ENCODE data around the gene ENTREP3.
A peak's percentile ranks its signal among the peaks of the same experiment; 100 is the strongest.
"Not testable (repeated sequence)": the region's sequence is repeated elsewhere in the genome, so short reads cannot be mapped to it uniquely, and the experiment has no call there.

Gene ENTREP3

GRCh38 chr1:155214702-155215101 is 40.6 kb downstream of the ENTREP3 start:
- H3K27ac ChIP-seq (ENCODE audit: low read length); H3K4me1 ChIP-seq (ENCODE audit: control insufficient read depth in 1 of 2, insufficient read depth in 2 of 2, low read length in 2 of 2); H3K4me3 ChIP-seq (ENCODE audit: low read depth in 1 of 2, low read length in 2 of 2); H3K9me3 ChIP-seq (ENCODE audit: control insufficient read depth in 1 of 2, low read length in 2 of 2); H3K27me3 ChIP-seq (ENCODE audit: low read depth, low read length): not testable (repeated sequence)
- peaks cover 0 to 11% of the 10 kb centered on the region in 2 donors for H3K36me3 ChIP-seq (ENCODE audit: control insufficient read depth in 1 of 2, insufficient read depth in 2 of 2, low read length in 2 of 2)

- peaks cover 0 to 23% of the 10 kb centered on the region in 2 donors for H3K36me3 ChIP-seq (ENCODE audit: control insufficient read depth in 1 of 2, insufficient read depth in 2 of 2, low read length in 2 of 2)
- H3K9me3 ChIP-seq (ENCODE audit: control insufficient read depth in 1 of 2, low read length in 2 of 2); H3K27ac ChIP-seq (ENCODE audit: low read length); H3K4me3 ChIP-seq (ENCODE audit: low read depth in 1 of 2, low read length in 2 of 2); H3K27me3 ChIP-seq (ENCODE audit: low read depth, low read length): not testable (repeated sequence)
- H3K4me1 ChIP-seq (ENCODE audit: control insufficient read depth in 1 of 2, insufficient read depth in 2 of 2, low read length in 2 of 2) = peaks cover 8 to 23% of the 10 kb centered on the region in 2 donors
These were observed 43.2 kb downstream of the ENTREP3 start for GRCh38 chr1:155212051-155212440.

- peaks cover 9 to 29% of the 10 kb centered on the region in 2 donors for H3K4me1 ChIP-seq (ENCODE audit: control insufficient read depth in 1 of 2, insufficient read depth in 2 of 2, low read length in 2 of 2)
- peaks cover 0 to 23% of the 10 kb centered on the region in 2 donors for H3K36me3 ChIP-seq (ENCODE audit: control insufficient read depth in 1 of 2, insufficient read depth in 2 of 2, low read length in 2 of 2)
- H3K4me3 ChIP-seq (ENCODE audit: low read depth in 1 of 2, low read length in 2 of 2); H3K9me3 ChIP-seq (ENCODE audit: control insufficient read depth in 1 of 2, low read length in 2 of 2); H3K27ac ChIP-seq (ENCODE audit: low read length); H3K27me3 ChIP-seq (ENCODE audit: low read depth, low read length): not testable (repeated sequence)
These were observed 43.8 kb downstream of the ENTREP3 start for GRCh38 chr1:155211381-155212050.

- peaks cover 0 to 19% of the 10 kb centered on the region in 2 donors for H3K36me3 ChIP-seq (ENCODE audit: control insufficient read depth in 1 of 2, insufficient read depth in 2 of 2, low read length in 2 of 2)
- H3K9me3 ChIP-seq (ENCODE audit: control insufficient read depth in 1 of 2, low read length in 2 of 2) = no peaks in the 10 kb centered on the region
- H3K4me1 ChIP-seq (ENCODE audit: control insufficient read depth in 1 of 2, insufficient read depth in 2 of 2, low read length in 2 of 2) = peaks cover 14 to 37% of the 10 kb centered on the region in 2 donors
- peak overlapping the region; percentile 43 for H3K27ac ChIP-seq (ENCODE audit: low read length)
- H3K4me3 ChIP-seq (ENCODE audit: low read depth in 1 of 2, low read length in 2 of 2) = no peak overlapping the region
- no peaks in the 10 kb centered on the region for H3K27me3 ChIP-seq (ENCODE audit: low read depth, low read length)
These were observed 44.8 kb downstream of the ENTREP3 start for GRCh38 chr1:155210314-155211104.

- Histone ChIP-seq H3K36me3 (ENCODE audit: control insufficient read depth in 1 of 2, insufficient read depth in 2 of 2, low read length in 2 of 2) (peaks cover 0 to 17% of the 10 kb centered on the region in 2 donors), H3K27ac (ENCODE audit: low read length) (peak overlapping the region; percentile 97), H3K9me3 (ENCODE audit: control insufficient read depth in 1 of 2, low read length in 2 of 2) (no peaks in the 10 kb centered on the region), H3K27me3 (ENCODE audit: low read depth, low read length) (no peaks in the 10 kb centered on the region), H3K4me1 (ENCODE audit: control insufficient read depth in 1 of 2, insufficient read depth in 2 of 2, low read length in 2 of 2) (peaks cover 14 to 37% of the 10 kb centered on the region in 2 donors), H3K4me3 (ENCODE audit: low read depth in 1 of 2, low read length in 2 of 2) (peak overlapping the region; percentile 92 to 99)
These were observed 46.0 kb downstream of the ENTREP3 start for GRCh38 chr1:155209312-155209721.

- Histone ChIP-seq H3K27me3 (ENCODE audit: low read depth, low read length) (no peaks in the 10 kb centered on the region), H3K4me1 (ENCODE audit: control insufficient read depth in 1 of 2, insufficient read depth in 2 of 2, low read length in 2 of 2) (peaks cover 14 to 37% of the 10 kb centered on the region in 2 donors), H3K9me3 (ENCODE audit: control insufficient read depth in 1 of 2, low read length in 2 of 2) (no peaks in the 10 kb centered on the region), H3K36me3 (ENCODE audit: control insufficient read depth in 1 of 2, insufficient read depth in 2 of 2, low read length in 2 of 2) (peaks cover 0 to 17% of the 10 kb centered on the region in 2 donors), H3K27ac (ENCODE audit: low read length) (peak within 1 kb of the TSS; percentile 97), H3K4me3 (ENCODE audit: low read depth in 1 of 2, low read length in 2 of 2) (peak within 1 kb of the TSS; percentile 92 to 99)
These were observed 46.6 kb downstream of the ENTREP3 start, which contains the start of gene MTX1 for GRCh38 chr1:155208541-155209311. Gene MTX1, plus strand, starts transcription at chr1:155208695. Its CDS starts 110 bp downstream, at chr1:155208805.

- peaks cover 0 to 22% of the 10 kb centered on the region in 2 donors for H3K36me3 ChIP-seq (ENCODE audit: control insufficient read depth in 1 of 2, insufficient read depth in 2 of 2, low read length in 2 of 2)
- peaks cover 14 to 37% of the 10 kb centered on the region in 2 donors for H3K4me1 ChIP-seq (ENCODE audit: control insufficient read depth in 1 of 2, insufficient read depth in 2 of 2, low read length in 2 of 2)
- H3K27me3 ChIP-seq (ENCODE audit: low read depth, low read length) = no peaks in the 10 kb centered on the region
- no peaks in the 10 kb centered on the region for H3K9me3 ChIP-seq (ENCODE audit: control insufficient read depth in 1 of 2, low read length in 2 of 2)
- H3K4me3 ChIP-seq (ENCODE audit: low read depth in 1 of 2, low read length in 2 of 2) = peak within 1 kb of the TSS; percentile 92 to 99
- H3K27ac ChIP-seq (ENCODE audit: low read length) = peak within 1 kb of the TSS; percentile 97
These were observed 47.3 kb downstream of the ENTREP3 start, which contains the start of gene THBS3 for GRCh38 chr1:155207806-155208540. Gene THBS3, minus strand, starts transcription at chr1:155207897. Its CDS starts 21 bp downstream, at chr1:155207876.

- Histone ChIP-seq H3K9me3 (ENCODE audit: control insufficient read depth in 1 of 2, low read length in 2 of 2) (no peaks in the 10 kb centered on the region), H3K4me3 (ENCODE audit: low read depth in 1 of 2, low read length in 2 of 2) (peak overlapping the region; percentile 92 to 99), H3K27me3 (ENCODE audit: low read depth, low read length) (no peaks in the 10 kb centered on the region), H3K4me1 (ENCODE audit: control insufficient read depth in 1 of 2, insufficient read depth in 2 of 2, low read length in 2 of 2) (peaks cover 14 to 37% of the 10 kb centered on the region in 2 donors), H3K36me3 (ENCODE audit: control insufficient read depth in 1 of 2, insufficient read depth in 2 of 2, low read length in 2 of 2) (peaks cover 8 to 24% of the 10 kb centered on the region in 2 donors), H3K27ac (ENCODE audit: low read length) (peak overlapping the region; percentile 97)
These were observed 48.1 kb downstream of the ENTREP3 start for GRCh38 chr1:155206891-155207805.

GRCh38 chr1:155205969-155206593 is 49.2 kb downstream of the ENTREP3 start:
- peaks cover 14 to 37% of the 10 kb centered on the region in 2 donors for H3K4me1 ChIP-seq (ENCODE audit: control insufficient read depth in 1 of 2, insufficient read depth in 2 of 2, low read length in 2 of 2)
- no peak overlapping the region for H3K4me3 ChIP-seq (ENCODE audit: low read depth in 1 of 2, low read length in 2 of 2)
- no peaks in the 10 kb centered on the region for H3K27me3 ChIP-seq (ENCODE audit: low read depth, low read length)
- H3K27ac ChIP-seq (ENCODE audit: low read length) = no peak overlapping the region
- H3K9me3 ChIP-seq (ENCODE audit: control insufficient read depth in 1 of 2, low read length in 2 of 2) = no peaks in the 10 kb centered on the region
- H3K36me3 ChIP-seq (ENCODE audit: control insufficient read depth in 1 of 2, insufficient read depth in 2 of 2, low read length in 2 of 2) = peaks cover 9 to 34% of the 10 kb centered on the region in 2 donors

Measured in muscle layer of duodenum (tissue), 2 donors.